Muscle layer of colon (tissue), 2 donors: ENCODE data around the gene MRPL22.
"Not testable (repeated sequence)": the region's sequence is repeated elsewhere in the genome, so short reads cannot be mapped to it uniquely, and the experiment has no call there.

ENCODE experiments used
- H3K27ac ChIP-seq: one replicate; pipeline ENCODE4 v1.7.0; 2013; ENCODE audit warnings: low read depth, mild to moderate bottlenecking, low read length, moderate library complexity
- H3K27me3 ChIP-seq, 2 donors: one replicate each; pipeline ENCODE4 v1.7.0; 2013; ENCODE audit warnings: low read length in 2 of 2, mild to moderate bottlenecking in 2 of 2; ENCODE audit not compliant: insufficient read depth in 2 of 2, control insufficient read depth in 1 of 2
- H3K36me3 ChIP-seq: one replicate; pipeline ENCODE4 v1.7.0; 2013; ENCODE audit warnings: mild to moderate bottlenecking, low read length; ENCODE audit not compliant: insufficient read depth
- H3K4me1 ChIP-seq: one replicate; pipeline ENCODE4 v1.7.0; 2013; ENCODE audit warnings: mild to moderate bottlenecking, low read length; ENCODE audit not compliant: insufficient read depth
- H3K4me3 ChIP-seq, 2 donors: one replicate each; pipeline ENCODE4 v1.7.0; 2013; ENCODE audit warnings: low read length in 2 of 2, low read depth in 1 of 2, mild to moderate bottlenecking in 1 of 2, moderate library complexity in 1 of 2
- H3K9ac ChIP-seq: one replicate; pipeline ENCODE4 v1.7.0; 2013; ENCODE audit warnings: low read length
- H3K9me3 ChIP-seq: one replicate; pipeline ENCODE4 v1.7.0; 2013; ENCODE audit warnings: mild to moderate bottlenecking, low read length
- donor health status: abdominal sarcoma.
- donor health status: Adenocarcinoma of cecum.

Gene MRPL22

GRCh38 chr5:154999865-155000264 lies 59.0 kb downstream of the MRPL22 start:
- Histone ChIP-seq H3K9me3 (no peaks in the 10 kb centered on the region), H3K9ac (no peak overlapping the region), H3K4me1 (no peaks in the 10 kb centered on the region), H3K4me3 (no peak overlapping the region), H3K36me3 (no peaks in the 10 kb centered on the region), H3K27me3 (no peaks in the 10 kb centered on the region), H3K27ac (no peak overlapping the region)

- H3K36me3 ChIP-seq: no peaks in the 10 kb centered on the region
- no peaks in the 10 kb centered on the region for H3K9me3 ChIP-seq
- H3K4me1 ChIP-seq: no peaks in the 10 kb centered on the region
- H3K27me3 ChIP-seq: no peaks in the 10 kb centered on the region
- no peak overlapping the region for H3K27ac ChIP-seq
- no peak overlapping the region for H3K9ac ChIP-seq
- H3K4me3 ChIP-seq: no peak overlapping the region
Observed at GRCh38 chr5:155001523-155001922, 60.6 kb downstream of the MRPL22 start.

GRCh38 chr5:155002722-155003121 lies 61.8 kb downstream of the MRPL22 start:
- H3K36me3 ChIP-seq, H3K4me3 ChIP-seq, H3K4me1 ChIP-seq, H3K9me3 ChIP-seq, H3K27ac ChIP-seq, H3K27me3 ChIP-seq, H3K9ac ChIP-seq: not testable (repeated sequence)

GRCh38 chr5:155004138-155004744 lies 63.4 kb downstream of the MRPL22 start:
- Histone ChIP-seq H3K4me1 (no peaks in the 10 kb centered on the region), H3K36me3 (no peaks in the 10 kb centered on the region), H3K9ac (no peak overlapping the region), H3K9me3 (no peaks in the 10 kb centered on the region), H3K4me3 (no peak overlapping the region), H3K27ac (no peak overlapping the region), H3K27me3 (no peaks in the 10 kb centered on the region)

- H3K27me3 ChIP-seq, H3K9ac ChIP-seq, H3K36me3 ChIP-seq, H3K4me3 ChIP-seq, H3K9me3 ChIP-seq, H3K4me1 ChIP-seq, H3K27ac ChIP-seq: not testable (repeated sequence)
Observed at GRCh38 chr5:155006265-155006664, 65.4 kb downstream of the MRPL22 start.

GRCh38 chr5:155008669-155009068 lies 67.8 kb downstream of the MRPL22 start:
- Histone ChIP-seq H3K4me3 (no peak overlapping the region), H3K27ac (no peak overlapping the region), H3K9ac (no peak overlapping the region), H3K27me3 (no peaks in the 10 kb centered on the region), H3K4me1 (no peaks in the 10 kb centered on the region), H3K9me3 (no peaks in the 10 kb centered on the region), H3K36me3 (no peaks in the 10 kb centered on the region)

GRCh38 chr5:155010881-155011280 lies 70.0 kb downstream of the MRPL22 start:
- Histone ChIP-seq H3K27ac (no peak overlapping the region), H3K36me3 (no peaks in the 10 kb centered on the region), H3K4me1 (no peaks in the 10 kb centered on the region), H3K4me3 (no peak overlapping the region), H3K9ac (no peak overlapping the region), H3K9me3 (no peaks in the 10 kb centered on the region), H3K27me3 (no peaks in the 10 kb centered on the region)

GRCh38 chr5:155013526-155013925 lies 72.7 kb downstream of the MRPL22 start, which contains the start of gene KIF4B:
TSS of gene KIF4B (plus strand) at chr5:155013755. CDS start at chr5:155013860, 105 bp downstream.
- no peaks in the 10 kb centered on the region for H3K36me3 ChIP-seq
- no peaks in the 10 kb centered on the region for H3K4me1 ChIP-seq
- H3K27me3 ChIP-seq: no peaks in the 10 kb centered on the region
- H3K9ac ChIP-seq: no peak within 1 kb of the TSS
- H3K27ac ChIP-seq: no peak within 1 kb of the TSS
- no peaks in the 10 kb centered on the region for H3K9me3 ChIP-seq
- H3K4me3 ChIP-seq: no peak within 1 kb of the TSS

GRCh38 chr5:155015239-155015638 lies 74.4 kb downstream of the MRPL22 start:
- no peaks in the 10 kb centered on the region for H3K9me3 ChIP-seq
- H3K4me1 ChIP-seq: no peaks in the 10 kb centered on the region
- H3K4me3 ChIP-seq: no peak overlapping the region
- no peaks in the 10 kb centered on the region for H3K27me3 ChIP-seq
- H3K27ac ChIP-seq: no peak overlapping the region
- no peaks in the 10 kb centered on the region for H3K36me3 ChIP-seq
- H3K9ac ChIP-seq: no peak overlapping the region

- no peaks in the 10 kb centered on the region for H3K36me3 ChIP-seq
- no peaks in the 10 kb centered on the region for H3K27me3 ChIP-seq
- H3K9me3 ChIP-seq: no peaks in the 10 kb centered on the region
- H3K27ac ChIP-seq: no peak overlapping the region
- H3K4me1 ChIP-seq: no peaks in the 10 kb centered on the region
- H3K9ac ChIP-seq: no peak overlapping the region
- no peak overlapping the region for H3K4me3 ChIP-seq
Observed at GRCh38 chr5:155017610-155018009, 76.7 kb downstream of the MRPL22 start.
